ENCODE measurements around the gene RETREG3. TPM values are rescaled to one million over a fixed set of nuclear protein-coding genes. Genes with fewer than 3 reads are reported as not detected.

RETREG3 gene
- total and polyA plus RNA-seq, 2 experiments from 2014 or later = 8.0 to 38.2 TPM

GRCh38 chr17:42555122-42555622, 54.0 kb downstream of the RETREG3 start:
- no peak overlapping the region for H3K27ac ChIP-seq (ENCODE audit: low read depth)

DNA sequence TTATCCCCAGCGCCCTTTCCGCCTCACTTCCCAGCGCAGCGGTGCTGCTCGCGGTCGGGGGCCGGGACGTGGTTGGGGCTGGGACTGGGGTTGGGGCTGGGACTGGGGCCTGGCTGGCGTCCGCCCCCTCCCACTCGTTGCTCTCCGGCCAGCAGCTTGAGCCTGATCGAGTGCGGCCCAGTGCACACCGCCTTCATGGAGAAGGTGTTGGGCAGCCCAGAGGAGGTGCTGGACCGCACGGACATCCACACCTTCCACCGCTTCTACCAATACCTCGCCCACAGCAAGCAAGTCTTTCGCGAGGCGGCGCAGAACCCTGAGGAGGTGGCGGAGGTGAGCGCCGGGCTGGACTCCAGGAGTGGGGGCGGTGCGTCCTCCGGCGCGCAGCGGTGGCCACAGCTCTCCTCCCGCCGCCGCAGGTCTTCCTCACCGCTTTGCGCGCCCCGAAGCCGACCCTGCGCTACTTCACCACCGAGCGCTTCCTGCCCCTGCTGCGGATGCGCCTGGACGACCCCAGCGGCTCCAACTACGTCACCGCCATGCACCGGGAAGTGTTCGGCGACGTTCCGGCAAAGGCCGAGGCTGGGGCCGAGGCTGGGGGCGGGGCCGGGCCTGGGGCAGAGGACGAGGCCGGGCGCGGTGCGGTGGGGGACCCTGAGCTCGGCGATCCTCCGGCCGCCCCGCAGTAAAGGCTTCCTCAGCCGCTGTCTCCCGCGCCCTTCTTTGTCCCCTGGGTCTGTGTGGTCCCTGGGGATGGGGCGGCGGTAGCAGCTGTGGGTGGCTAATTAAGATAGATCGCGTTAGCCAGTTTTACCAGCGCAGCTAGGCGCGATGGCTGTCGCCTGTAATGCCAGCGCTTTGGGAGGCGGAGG, 54.7 kb downstream of the RETREG3 start:
- no peaks in the 10 kb centered on the region for H3K36me3 ChIP-seq (ENCODE audit: insufficient read depth)
- H3K27ac ChIP-seq (ENCODE audit: low read depth) = peak overlapping the region; percentile 32; the same call in 1 of the 2 replicates
- H3K4me1 ChIP-seq (ENCODE audit: insufficient read depth) = peaks cover 8% of the 10 kb centered on the region; the same call in 1 of the 2 replicates
- Mint-ChIP-seq H3K27me3 (ENCODE audit: insufficient read depth, low read depth, poor library complexity) (peaks cover 20% of the 10 kb centered on the region), H3K4me1 (peaks cover 18% of the 10 kb centered on the region), H3K36me3 (ENCODE audit: low read depth) (no peaks in the 10 kb centered on the region; the same call in 2 of the 3 replicates), H3K4me3 (peak overlapping the region; percentile 87), H3K27ac (peak overlapping the region; percentile 78; the same call in 1 of the 2 replicates), H3K9me3 (no peaks in the 10 kb centered on the region)
- no peaks in the 10 kb centered on the region for H3K9me2 ChIP-seq (ENCODE audit: insufficient read depth)
- H3K4me3 ChIP-seq = peak overlapping the region; percentile 93
- no peaks in the 10 kb centered on the region; the same call in none of the 2 replicates for H3F3A ChIP-seq (replicated peaks; ENCODE audit: low read depth)
- H3K79me2 ChIP-seq (replicated peaks; ENCODE audit: insufficient read depth) = no peaks in the 10 kb centered on the region
- peak overlapping the region; percentile 95 for H2AFZ ChIP-seq
- H3K27me3 ChIP-seq (ENCODE audit: insufficient read depth) = no peaks in the 10 kb centered on the region
- ATAC-seq (peak; percentile 81), DNase-seq (ENCODE audit: low spot score) (peak; percentile 96)
- peaks cover under 1% of the 10 kb centered on the region; the same call in 1 of the 2 replicates for H4K20me1 ChIP-seq (replicated peaks; ENCODE audit: insufficient read depth)
- H3K4me2 ChIP-seq = peak overlapping the region; percentile 92
- TF ChIP-seq CTCF (conservative IDR thresholded peaks at IDR 0.05; ENCODE audit: low read depth in 2 of 2) (no peak; a peak in 1 of 4 replicates), STAT1 (IDR thresholded peaks at IDR 0.05; ENCODE audit: unreplicated experiment) (no peak), ZNF114 (CRISPR knock-in tag; IDR thresholded peaks at IDR 0.05) (no peak), EZH2phosphoT487 (IDR thresholded peaks at IDR 0.05; ENCODE audit: unreplicated experiment) (no peak), CREB1 (CRISPR knock-in tag; IDR thresholded peaks at IDR 0.05; ENCODE audit: low read depth) (peak; percentile 90), REST (IDR thresholded peaks at IDR 0.05; ENCODE audit: unreplicated experiment) (no peak), ZNF331 (CRISPR knock-in tag; IDR thresholded peaks at IDR 0.05; ENCODE audit: low read depth) (no peak)
- TF ChIP-seq, protein P1, sequence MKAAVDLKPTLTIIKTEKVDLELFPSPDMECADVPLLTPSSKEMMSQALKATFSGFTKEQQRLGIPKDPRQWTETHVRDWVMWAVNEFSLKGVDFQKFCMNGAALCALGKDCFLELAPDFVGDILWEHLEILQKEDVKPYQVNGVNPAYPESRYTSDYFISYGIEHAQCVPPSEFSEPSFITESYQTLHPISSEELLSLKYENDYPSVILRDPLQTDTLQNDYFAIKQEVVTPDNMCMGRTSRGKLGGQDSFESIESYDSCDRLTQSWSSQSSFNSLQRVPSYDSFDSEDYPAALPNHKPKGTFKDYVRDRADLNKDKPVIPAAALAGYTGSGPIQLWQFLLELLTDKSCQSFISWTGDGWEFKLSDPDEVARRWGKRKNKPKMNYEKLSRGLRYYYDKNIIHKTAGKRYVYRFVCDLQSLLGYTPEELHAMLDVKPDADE (IDR thresholded peaks at IDR 0.05) = peak; percentile 63

More at GRCh38 chr17:42555122-42555622, 54.0 kb downstream of the RETREG3 start:
- H3K4me1 Mint-ChIP-seq = peaks cover 16% of the 10 kb centered on the region
- H3K9me3 Mint-ChIP-seq = no peaks in the 10 kb centered on the region
- H3K36me3 Mint-ChIP-seq (ENCODE audit: low read depth) = no peaks in the 10 kb centered on the region; the same call in 2 of the 3 replicates
- DNase-seq (ENCODE audit: low spot score) (no peak), ATAC-seq (no peak)
- H4K20me1 ChIP-seq (replicated peaks; ENCODE audit: insufficient read depth) = no peaks in the 10 kb centered on the region
- H3K36me3 ChIP-seq (ENCODE audit: insufficient read depth) = no peaks in the 10 kb centered on the region
- H3K27me3 ChIP-seq (ENCODE audit: insufficient read depth) = no peaks in the 10 kb centered on the region
- H3K27me3 Mint-ChIP-seq (ENCODE audit: insufficient read depth, low read depth, poor library complexity) = peaks cover 21% of the 10 kb centered on the region
- no peaks in the 10 kb centered on the region for H3K79me2 ChIP-seq (replicated peaks; ENCODE audit: insufficient read depth)
- H3K4me3 Mint-ChIP-seq = peak overlapping the region; percentile 87
- H3K27ac Mint-ChIP-seq = no peak overlapping the region
- no peak for TF ChIP-seq JUNB (IDR thresholded peaks at IDR 0.05; ENCODE audit: unreplicated experiment)
- H3K4me3 ChIP-seq = peak overlapping the region; percentile 93
- H3F3A ChIP-seq (replicated peaks; ENCODE audit: low read depth) = no peaks in the 10 kb centered on the region; the same call in none of the 2 replicates
- H3K4me2 ChIP-seq = peak overlapping the region; percentile 92
- peak overlapping the region; percentile 95 for H2AFZ ChIP-seq
- peaks cover 8% of the 10 kb centered on the region; the same call in 1 of the 2 replicates for H3K4me1 ChIP-seq (ENCODE audit: insufficient read depth)
- no peaks in the 10 kb centered on the region for H3K9me2 ChIP-seq (ENCODE audit: insufficient read depth)
